Rectal smooth muscle tissue (tissue), 1 donor: ENCODE data around the gene IL32.

ENCODE experiments used
- H3K27ac ChIP-seq: one replicate; pipeline ENCODE4 v1.7.0; 2013; ENCODE audit warnings: low read depth, low read length, inconsistent platforms
- H3K27me3 ChIP-seq: one replicate; pipeline ENCODE4 v1.7.0; 2013; ENCODE audit warnings: low read length; ENCODE audit not compliant: control insufficient read depth, insufficient read depth
- H3K36me3 ChIP-seq: one replicate; pipeline ENCODE4 v1.7.0; 2013; ENCODE audit warnings: low read length; ENCODE audit not compliant: control insufficient read depth, insufficient read depth
- H3K4me1 ChIP-seq: one replicate; pipeline ENCODE4 v1.7.0; 2013; ENCODE audit warnings: low read length; ENCODE audit not compliant: control insufficient read depth, insufficient read depth
- H3K4me3 ChIP-seq: one replicate; pipeline ENCODE4 v1.7.0; 2013; ENCODE audit warnings: low read length
- H3K9ac ChIP-seq: one replicate; pipeline ENCODE4 v1.7.0; 2013; ENCODE audit warnings: low read length

IL32 gene

GRCh38 chr16:3065069-3065741, at the start of gene IL32:
Gene IL32 (plus strand): TSS chr16:3065640. CDS start chr16:3065812, 172 bp downstream.
- peak within 1 kb of the TSS; percentile 66 for H3K9ac ChIP-seq
- H3K27me3 ChIP-seq: no peaks in the 10 kb centered on the region
- peak within 1 kb of the TSS; percentile 57 for H3K4me3 ChIP-seq
- no peaks in the 10 kb centered on the region for H3K4me1 ChIP-seq
- H3K27ac ChIP-seq: peak within 1 kb of the TSS; percentile 47
- H3K36me3 ChIP-seq: no peaks in the 10 kb centered on the region

- Histone ChIP-seq H3K27me3 (peaks cover 9% of the 10 kb centered on the region), H3K4me1 (peaks cover 2% of the 10 kb centered on the region), H3K27ac (no peak overlapping the region), H3K9ac (no peak overlapping the region), H3K4me3 (no peak overlapping the region), H3K36me3 (no peaks in the 10 kb centered on the region)
Observed at GRCh38 chr16:3015865-3016521, 49.4 kb upstream of the IL32 start.

GRCh38 chr16:3017344-3017743, 48.1 kb upstream of the IL32 start:
- no peak overlapping the region for H3K4me3 ChIP-seq
- peaks cover 6% of the 10 kb centered on the region for H3K27me3 ChIP-seq
- no peaks in the 10 kb centered on the region for H3K36me3 ChIP-seq
- H3K9ac ChIP-seq: no peak overlapping the region
- H3K4me1 ChIP-seq: peaks cover 8% of the 10 kb centered on the region
- no peak overlapping the region for H3K27ac ChIP-seq

- H3K4me1 ChIP-seq: peaks cover 14% of the 10 kb centered on the region
Observed at GRCh38 chr16:3017794-3018506, 47.5 kb upstream of the IL32 start, which contains the start of gene CLDN6. Gene CLDN6 (minus strand): TSS chr16:3018183. CDS start chr16:3016021, 2,162 bp downstream.

GRCh38 chr16:3019594-3020246, 45.7 kb upstream of the IL32 start:
- peak overlapping the region; percentile 61 for H3K4me3 ChIP-seq
- H3K27me3 ChIP-seq: peaks cover 5% of the 10 kb centered on the region
- H3K36me3 ChIP-seq: no peaks in the 10 kb centered on the region
- H3K4me1 ChIP-seq: peaks cover 14% of the 10 kb centered on the region
- H3K27ac ChIP-seq: no peak overlapping the region
- H3K9ac ChIP-seq: no peak overlapping the region

More at GRCh38 chr16:3017794-3018506, 47.5 kb upstream of the IL32 start, which contains the start of gene CLDN6:
- Histone ChIP-seq H3K9ac (no peak within 1 kb of the TSS), H3K27me3 (peaks cover 5% of the 10 kb centered on the region), H3K4me3 (no peak within 1 kb of the TSS), H3K27ac (no peak within 1 kb of the TSS), H3K36me3 (no peaks in the 10 kb centered on the region)

- Histone ChIP-seq H3K4me3 (peak within 1 kb of the TSS; percentile 71), H3K27me3 (peaks cover 5% of the 10 kb centered on the region), H3K4me1 (peaks cover 14% of the 10 kb centered on the region), H3K36me3 (no peaks in the 10 kb centered on the region), H3K9ac (peak within 1 kb of the TSS; percentile 1), H3K27ac (peak within 1 kb of the TSS; percentile 93)
Observed at GRCh38 chr16:3020247-3020603, 45.2 kb upstream of the IL32 start, which contains the start of gene TNFRSF12A. Gene TNFRSF12A (plus strand): TSS chr16:3020368. CDS start chr16:3020398, 30 bp downstream.

GRCh38 chr16:3020604-3021448, 44.6 kb upstream of the IL32 start:
- Histone ChIP-seq H3K27me3 (peaks cover 5% of the 10 kb centered on the region), H3K27ac (peak overlapping the region; percentile 93), H3K4me1 (peaks cover 14% of the 10 kb centered on the region), H3K36me3 (no peaks in the 10 kb centered on the region), H3K4me3 (peak overlapping the region; percentile 71), H3K9ac (peak overlapping the region; percentile 1)

GRCh38 chr16:3021449-3022207, 43.8 kb upstream of the IL32 start:
- H3K4me1 ChIP-seq: peaks cover 14% of the 10 kb centered on the region

GRCh38 chr16:3022208-3022683, 43.2 kb upstream of the IL32 start:
- no peak overlapping the region for H3K9ac ChIP-seq
- peak overlapping the region; percentile 76 for H3K4me3 ChIP-seq
- peak overlapping the region; percentile 94 for H3K27ac ChIP-seq
- H3K27me3 ChIP-seq: no peaks in the 10 kb centered on the region
- H3K4me1 ChIP-seq: peaks cover 14% of the 10 kb centered on the region
- no peaks in the 10 kb centered on the region for H3K36me3 ChIP-seq

More at GRCh38 chr16:3021449-3022207, 43.8 kb upstream of the IL32 start:
- Histone ChIP-seq H3K27ac (peak overlapping the region; percentile 93), H3K4me3 (peak overlapping the region; percentile 71), H3K9ac (peak overlapping the region; percentile 7), H3K27me3 (no peaks in the 10 kb centered on the region), H3K36me3 (no peaks in the 10 kb centered on the region)

- Histone ChIP-seq H3K9ac (peak overlapping the region; percentile 1), H3K27ac (peak overlapping the region; percentile 94), H3K36me3 (no peaks in the 10 kb centered on the region), H3K4me3 (peak overlapping the region; percentile 76), H3K4me1 (peaks cover 14% of the 10 kb centered on the region), H3K27me3 (no peaks in the 10 kb centered on the region)
Observed at GRCh38 chr16:3022684-3023414, 42.6 kb upstream of the IL32 start.
